Measurements from ENCODE around the gene SESN1.

SESN1 gene

GRCh38 chr6:109051301-109052017 is 43.2 kb downstream of the SESN1 start:
- TF ChIP-seq, protein P1, sequence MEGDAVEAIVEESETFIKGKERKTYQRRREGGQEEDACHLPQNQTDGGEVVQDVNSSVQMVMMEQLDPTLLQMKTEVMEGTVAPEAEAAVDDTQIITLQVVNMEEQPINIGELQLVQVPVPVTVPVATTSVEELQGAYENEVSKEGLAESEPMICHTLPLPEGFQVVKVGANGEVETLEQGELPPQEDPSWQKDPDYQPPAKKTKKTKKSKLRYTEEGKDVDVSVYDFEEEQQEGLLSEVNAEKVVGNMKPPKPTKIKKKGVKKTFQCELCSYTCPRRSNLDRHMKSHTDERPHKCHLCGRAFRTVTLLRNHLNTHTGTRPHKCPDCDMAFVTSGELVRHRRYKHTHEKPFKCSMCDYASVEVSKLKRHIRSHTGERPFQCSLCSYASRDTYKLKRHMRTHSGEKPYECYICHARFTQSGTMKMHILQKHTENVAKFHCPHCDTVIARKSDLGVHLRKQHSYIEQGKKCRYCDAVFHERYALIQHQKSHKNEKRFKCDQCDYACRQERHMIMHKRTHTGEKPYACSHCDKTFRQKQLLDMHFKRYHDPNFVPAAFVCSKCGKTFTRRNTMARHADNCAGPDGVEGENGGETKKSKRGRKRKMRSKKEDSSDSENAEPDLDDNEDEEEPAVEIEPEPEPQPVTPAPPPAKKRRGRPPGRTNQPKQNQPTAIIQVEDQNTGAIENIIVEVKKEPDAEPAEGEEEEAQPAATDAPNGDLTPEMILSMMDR (IDR thresholded peaks at IDR 0.05): no peak

GRCh38 chr6:109050447-109051102 is 44.1 kb downstream of the SESN1 start:
- TF ChIP-seq, protein P1 (IDR thresholded peaks at IDR 0.05): no peak

DNA sequence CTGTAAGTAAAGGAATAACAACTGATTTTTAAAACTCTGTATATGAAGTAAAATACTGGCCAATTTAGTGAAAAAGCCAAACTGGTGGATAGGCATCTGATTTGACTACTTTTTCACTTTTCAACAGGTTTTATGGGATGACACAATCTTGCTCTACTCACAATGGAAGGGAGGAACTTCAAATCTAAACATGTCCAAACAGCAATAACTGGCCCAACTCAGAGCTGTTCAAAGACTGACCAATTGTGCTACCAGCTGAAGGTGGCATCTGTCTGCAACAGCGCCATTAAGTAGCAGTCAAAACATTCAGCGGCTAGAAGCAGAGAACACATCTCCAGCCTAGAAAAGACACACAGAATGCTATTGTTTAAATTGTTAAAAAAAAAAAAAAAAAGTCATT is 44.6 kb downstream of the SESN1 start:
- TF ChIP-seq, protein P1 (IDR thresholded peaks at IDR 0.05): no peak

GRCh38 chr6:109048670-109049415 is 45.8 kb downstream of the SESN1 start:
- TF ChIP-seq, protein P1 (IDR thresholded peaks at IDR 0.05): no peak

GRCh38 chr6:109048176-109048575 is 46.5 kb downstream of the SESN1 start:
- TF ChIP-seq, protein P1 (IDR thresholded peaks at IDR 0.05): no peak

DNA sequence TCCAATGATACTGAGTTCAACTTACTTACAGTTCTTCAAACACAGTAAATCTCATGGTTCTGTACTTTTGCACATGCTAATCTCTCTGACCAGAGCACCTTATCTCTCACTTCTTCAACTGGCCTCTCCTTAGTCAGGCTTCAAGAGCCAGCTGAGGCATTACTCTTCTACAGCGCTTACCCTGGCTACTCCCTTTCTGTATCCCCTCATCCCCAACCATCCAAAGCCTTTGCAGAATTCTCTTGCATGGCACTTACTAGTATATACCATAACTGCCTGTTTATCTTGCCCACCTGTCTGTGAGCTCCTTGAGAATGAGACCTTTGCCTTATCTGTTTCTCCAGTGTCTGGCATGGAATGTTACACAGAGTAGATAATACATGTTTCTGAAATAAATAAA is 49.2 kb downstream of the SESN1 start:
- TF ChIP-seq, protein P1 (IDR thresholded peaks at IDR 0.05): no peak

DNA sequence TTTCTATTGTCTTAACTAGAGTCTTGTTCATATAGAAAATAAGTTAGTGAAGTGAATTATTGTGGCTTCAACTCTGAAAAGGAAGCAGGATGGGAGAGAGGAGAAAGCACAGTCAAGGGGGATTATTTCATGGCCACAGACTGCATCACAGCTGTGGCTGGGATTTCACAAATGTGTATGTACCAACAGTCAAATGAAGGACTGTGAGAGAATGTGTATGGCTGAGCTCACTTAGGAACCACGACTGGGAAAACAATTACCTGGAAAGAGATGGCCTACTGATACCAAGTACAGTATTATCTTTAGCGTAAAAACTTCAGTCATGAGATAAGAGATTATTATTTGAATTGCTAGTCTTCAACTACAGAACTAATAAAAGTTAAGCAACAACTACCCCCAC is 54.9 kb downstream of the SESN1 start:
- TF ChIP-seq, protein P1 (IDR thresholded peaks at IDR 0.05): no peak
